ENCODE results near the gene AAK1. TPM values are rescaled to one million over a fixed set of nuclear protein-coding genes. Genes with fewer than 3 reads are reported as not detected.

The AAK1 gene
- total and polyA plus RNA-seq, 10 of the 15 experiments (the other 5 are each of a cell fraction or from before 2014, with no cell fraction given): 2.9 to 41.4 (median 17.5) TPM

DNA sequence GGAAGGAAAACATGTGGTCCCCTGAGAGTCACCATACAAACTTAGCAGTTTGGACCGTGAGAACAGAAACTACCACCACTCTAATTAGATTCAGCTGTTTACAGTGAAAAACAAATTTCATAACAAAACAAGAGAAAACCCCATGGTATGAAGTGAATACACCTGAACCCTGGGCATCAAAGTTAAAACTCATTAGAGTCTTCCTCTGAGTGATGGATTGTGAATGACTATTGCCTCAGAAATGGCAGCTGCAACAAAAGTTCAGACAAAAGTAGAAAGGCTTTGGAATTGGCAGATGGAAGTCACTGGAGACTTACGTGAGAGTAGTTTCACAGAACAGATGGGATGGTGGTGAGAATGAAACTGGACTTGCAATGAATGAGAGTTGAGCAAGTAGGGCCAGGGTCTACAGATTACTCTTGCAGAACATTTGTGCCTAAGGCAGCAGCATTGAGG is 98.0 kb downstream of the AAK1 start (continued):
- TF ChIP-seq E4F1 (IDR thresholded peaks at IDR 0.05; ENCODE audit: borderline replicate concordance, partially characterized antibody) (no peak), TCF3 (IDR thresholded peaks at IDR 0.05; ENCODE audit: borderline replicate concordance, insufficient read depth, low read depth, low read length) (no peak), BRCA1 (IDR thresholded peaks at IDR 0.05; ENCODE audit: low read depth, low read length) (no peak), ZBTB33 (IDR thresholded peaks at IDR 0.05) (no peak), ASH2L (IDR thresholded peaks at IDR 0.05; ENCODE audit: borderline replicate concordance, low read depth) (0 out of 2 replicates have a peak, but pooled peaks have one; percentile 19), CBX3 (IDR thresholded peaks at IDR 0.05; ENCODE audit: borderline replicate concordance, low read depth) (no peak), EP300 (IDR thresholded peaks at IDR 0.05; ENCODE audit: borderline replicate concordance in 1 of 2, control insufficient read depth in 1 of 2, low read depth in 2 of 2, low read length in 2 of 2) (no peak; a peak in 1 of 4 replicates), FOS (IDR thresholded peaks at IDR 0.05; ENCODE audit: borderline replicate concordance, extremely low read depth, insufficient read length) (no peak), TCF12 (IDR thresholded peaks at IDR 0.05; ENCODE audit: low read depth, low read length) (0 out of 2 replicates have a peak, but pooled peaks have one; percentile 9), PRDM15 (CRISPR knock-in tag; IDR thresholded peaks at IDR 0.05) (no peak), BACH1 (IDR thresholded peaks at IDR 0.05; ENCODE audit: borderline replicate concordance) (no peak), TAF1 (IDR thresholded peaks at IDR 0.05; ENCODE audit: borderline replicate concordance, low read depth, low read length) (no peak), IKZF1 (conservative IDR thresholded peaks at IDR 0.05) (peak; percentile 37; the same call in 1 of the 2 replicates)
- TF ChIP-seq, protein P1, sequence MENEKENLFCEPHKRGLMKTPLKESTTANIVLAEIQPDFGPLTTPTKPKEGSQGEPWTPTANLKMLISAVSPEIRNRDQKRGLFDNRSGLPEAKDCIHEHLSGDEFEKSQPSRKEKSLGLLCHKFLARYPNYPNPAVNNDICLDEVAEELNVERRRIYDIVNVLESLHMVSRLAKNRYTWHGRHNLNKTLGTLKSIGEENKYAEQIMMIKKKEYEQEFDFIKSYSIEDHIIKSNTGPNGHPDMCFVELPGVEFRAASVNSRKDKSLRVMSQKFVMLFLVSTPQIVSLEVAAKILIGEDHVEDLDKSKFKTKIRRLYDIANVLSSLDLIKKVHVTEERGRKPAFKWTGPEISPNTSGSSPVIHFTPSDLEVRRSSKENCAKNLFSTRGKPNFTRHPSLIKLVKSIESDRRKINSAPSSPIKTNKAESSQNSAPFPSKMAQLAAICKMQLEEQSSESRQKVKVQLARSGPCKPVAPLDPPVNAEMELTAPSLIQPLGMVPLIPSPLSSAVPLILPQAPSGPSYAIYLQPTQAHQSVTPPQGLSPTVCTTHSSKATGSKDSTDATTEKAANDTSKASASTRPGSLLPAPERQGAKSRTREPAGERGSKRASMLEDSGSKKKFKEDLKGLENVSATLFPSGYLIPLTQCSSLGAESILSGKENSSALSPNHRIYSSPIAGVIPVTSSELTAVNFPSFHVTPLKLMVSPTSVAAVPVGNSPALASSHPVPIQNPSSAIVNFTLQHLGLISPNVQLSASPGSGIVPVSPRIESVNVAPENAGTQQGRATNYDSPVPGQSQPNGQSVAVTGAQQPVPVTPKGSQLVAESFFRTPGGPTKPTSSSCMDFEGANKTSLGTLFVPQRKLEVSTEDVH (IDR thresholded peaks at IDR 0.05; ENCODE audit: low read depth, partially characterized antibody): no peak

Data from GM12878 (cell line).